Activated CD4-positive, alpha-beta T cell treated with anti-CD3 and anti-CD28 coated beads, Interleukin-2, amount 10 ng/mL, durations not matched to agents 7 days and 5 days (primary cell): ENCODE data around the gene SURF4. TPM values are rescaled to one million over a fixed set of nuclear protein-coding genes. Genes with fewer than 3 reads are reported as not detected.
"Not testable (repeated sequence)": the region's sequence is repeated elsewhere in the genome, so short reads cannot be mapped to it uniquely, and the experiment has no call there.

Experiments used
- CTCF ChIA-PET: fragments of 350-600 bp; sonication (Branson Sonifier 250); formaldehyde crosslinking; loops from one replicate; lab custom pipeline; 2021; ENCODE audit warnings: antibody characterized with exemption; lab: Charles Lee
- POLR2A ChIA-PET: fragments of 350-600 bp; sonication (Branson Sonifier 250); formaldehyde crosslinking; loops from one replicate; lab custom pipeline; 2021; ENCODE audit warnings: antibody characterized with exemption; lab: Charles Lee
- DNase-seq: peaks from one replicate; pipeline ENCODE4 v3.0.0-alpha.2; 2020
- H3K27ac Mint-ChIP-seq: one replicate; pipeline ENCODE4 v1.8.0; 2021; ENCODE audit warnings: mild to moderate bottlenecking, moderate library complexity, mixed read lengths
- H3K27me3 Mint-ChIP-seq: one replicate; pipeline ENCODE4 v1.8.0; 2021; ENCODE audit warnings: mixed read lengths
- H3K36me3 Mint-ChIP-seq: one replicate; pipeline ENCODE4 v1.8.0; 2021; ENCODE audit warnings: low read depth, mixed read lengths
- H3K4me1 Mint-ChIP-seq: one replicate; pipeline ENCODE4 v1.8.0; 2021; ENCODE audit warnings: mixed read lengths
- H3K4me3 Mint-ChIP-seq: one replicate; pipeline ENCODE4 v1.8.0; 2021; ENCODE audit warnings: mild to moderate bottlenecking, moderate library complexity, mixed read lengths
- H3K9me3 Mint-ChIP-seq: one replicate; pipeline ENCODE4 v1.8.0; 2021; ENCODE audit warnings: mixed read lengths
- total RNA-seq, 2 experiments: library from RNA; stranded (reverse); gene quantifications; one replicate each; pipeline ENCODE4 v1.2.3, GENCODE V29; 2021

SURF4 gene
- total RNA-seq, 2 experiments from 2014 or later = 147 to 164 TPM

- peaks cover 44% of the 10 kb centered on the region for H3K4me1 Mint-ChIP-seq
- POLR2A ChIA-PET = no interaction called here
- H3K36me3 Mint-ChIP-seq = peaks cover 44% of the 10 kb centered on the region
- no peak for DNase-seq
- peak overlapping the region; percentile 87 for H3K27ac Mint-ChIP-seq
- no peaks in the 10 kb centered on the region for H3K27me3 Mint-ChIP-seq
- CTCF ChIA-PET = interaction anchor here (1.1 kb wide), 1 partner anchor 16 kb away, joined by 3 read pairs; no protein-coding TSS in a partner anchor
- peak overlapping the region; percentile 90 for H3K4me3 Mint-ChIP-seq
- no peaks in the 10 kb centered on the region for H3K9me3 Mint-ChIP-seq
Measured at GRCh38 chr9:133346021-133346785, 29.7 kb downstream of the SURF4 start.

- DNase-seq = no peak
- H3K27me3 Mint-ChIP-seq = no peaks in the 10 kb centered on the region
- ChIA-PET POLR2A (no interaction called here), CTCF (no interaction called here)
- no peak overlapping the region for H3K27ac Mint-ChIP-seq
- peaks cover 47% of the 10 kb centered on the region for H3K4me1 Mint-ChIP-seq
- H3K36me3 Mint-ChIP-seq = peaks cover 40% of the 10 kb centered on the region
- no peak overlapping the region for H3K4me3 Mint-ChIP-seq
- no peaks in the 10 kb centered on the region for H3K9me3 Mint-ChIP-seq
Measured at GRCh38 chr9:133345596-133345995, 30.3 kb downstream of the SURF4 start.

GRCh38 chr9:133344979-133345378 lies 30.9 kb downstream of the SURF4 start:
- H3K4me3 Mint-ChIP-seq = no peak overlapping the region
- POLR2A ChIA-PET = no interaction called here

GRCh38 chr9:133344071-133344470 lies 31.8 kb downstream of the SURF4 start:
- H3K27ac Mint-ChIP-seq = no peak overlapping the region
- POLR2A ChIA-PET = no interaction called here
- peaks cover 39% of the 10 kb centered on the region for H3K36me3 Mint-ChIP-seq
- CTCF ChIA-PET = interaction anchor here (0.8 to 2.1 kb wide), 3 partner anchors 9 to 27 kb away, joined by 3 to 8 read pairs (median 3); no protein-coding TSS in a partner anchor
- no peaks in the 10 kb centered on the region for H3K27me3 Mint-ChIP-seq
- H3K9me3 Mint-ChIP-seq = no peaks in the 10 kb centered on the region
- no peak for DNase-seq
- no peak overlapping the region for H3K4me3 Mint-ChIP-seq
- H3K4me1 Mint-ChIP-seq = peaks cover 46% of the 10 kb centered on the region

More at GRCh38 chr9:133344979-133345378, 30.9 kb downstream of the SURF4 start:
- H3K27ac Mint-ChIP-seq = no peak overlapping the region
- DNase-seq = no peak
- peaks cover 48% of the 10 kb centered on the region for H3K4me1 Mint-ChIP-seq
- H3K9me3 Mint-ChIP-seq = no peaks in the 10 kb centered on the region
- no peaks in the 10 kb centered on the region for H3K27me3 Mint-ChIP-seq
- CTCF ChIA-PET = no interaction called here
- H3K36me3 Mint-ChIP-seq = peaks cover 40% of the 10 kb centered on the region

GRCh38 chr9:133342570-133342969 lies 33.3 kb downstream of the SURF4 start:
- peaks cover 41% of the 10 kb centered on the region for H3K4me1 Mint-ChIP-seq
- H3K27ac Mint-ChIP-seq = no peak overlapping the region
- DNase-seq = no peak
- H3K4me3 Mint-ChIP-seq = no peak overlapping the region
- ChIA-PET POLR2A (no interaction called here), CTCF (interaction anchor here (0.5 to 3.2 kb wide), 7 partner anchors 9 to 74 kb away, joined by 3 to 9 read pairs (median 3); no protein-coding TSS in a partner anchor)
- no peaks in the 10 kb centered on the region for H3K9me3 Mint-ChIP-seq
- H3K27me3 Mint-ChIP-seq = no peaks in the 10 kb centered on the region
- peaks cover 34% of the 10 kb centered on the region for H3K36me3 Mint-ChIP-seq

GRCh38 chr9:133342069-133342406 lies 33.8 kb downstream of the SURF4 start:
- Mint-ChIP-seq H3K27ac (no peak overlapping the region), H3K36me3 (peaks cover 33% of the 10 kb centered on the region), H3K4me3 (no peak overlapping the region), H3K27me3 (no peaks in the 10 kb centered on the region), H3K4me1 (peaks cover 41% of the 10 kb centered on the region), H3K9me3 (no peaks in the 10 kb centered on the region)
- ChIA-PET POLR2A (no interaction called here), CTCF (interaction anchor here (1.2 to 3.2 kb wide), 5 partner anchors 9 to 75 kb away, joined by 3 to 9 read pairs (median 6); no protein-coding TSS in a partner anchor)
- no peak for DNase-seq

GRCh38 chr9:133341369-133342068 lies 34.3 kb downstream of the SURF4 start:
- H3K4me3 Mint-ChIP-seq = no peak overlapping the region
- H3K4me1 Mint-ChIP-seq = peaks cover 41% of the 10 kb centered on the region
- no peak for DNase-seq
- no peaks in the 10 kb centered on the region for H3K27me3 Mint-ChIP-seq
- ChIA-PET CTCF (interaction anchor here (1.0 to 3.2 kb wide), 5 partner anchors 9 to 75 kb away, joined by 3 to 9 read pairs (median 4); no protein-coding TSS in a partner anchor), POLR2A (no interaction called here)
- H3K9me3 Mint-ChIP-seq = no peaks in the 10 kb centered on the region
- H3K36me3 Mint-ChIP-seq = peaks cover 30% of the 10 kb centered on the region
- no peak overlapping the region for H3K27ac Mint-ChIP-seq

- Mint-ChIP-seq H3K4me3 (no peak overlapping the region), H3K27me3 (no peaks in the 10 kb centered on the region), H3K36me3 (peaks cover 34% of the 10 kb centered on the region), H3K4me1 (peaks cover 42% of the 10 kb centered on the region), H3K9me3 (no peaks in the 10 kb centered on the region), H3K27ac (peak overlapping the region; percentile 78)
- DNase-seq = no peak
- CTCF ChIA-PET = interaction anchor here (1.0 to 3.2 kb wide), 3 partner anchors 11 to 30 kb away, joined by 3 to 9 read pairs (median 4); no protein-coding TSS in a partner anchor
- POLR2A ChIA-PET = no interaction called here
Measured at GRCh38 chr9:133340916-133341315, 34.9 kb downstream of the SURF4 start.

- DNase-seq = no peak
- Mint-ChIP-seq H3K27ac (peak overlapping the region; percentile 78), H3K9me3 (no peaks in the 10 kb centered on the region), H3K36me3 (peaks cover 38% of the 10 kb centered on the region), H3K27me3 (no peaks in the 10 kb centered on the region), H3K4me1 (peaks cover 43% of the 10 kb centered on the region), H3K4me3 (no peak overlapping the region)
- ChIA-PET CTCF (interaction anchor here (0.8 to 3.2 kb wide), 5 partner anchors 8 to 32 kb away, joined by 3 to 9 read pairs (median 4); partner anchors contain the start of genes MED22 and RPL7A), POLR2A (no interaction called here)
Measured at GRCh38 chr9:133340256-133340655, 35.6 kb downstream of the SURF4 start.

GRCh38 chr9:133339641-133340040 lies 36.2 kb downstream of the SURF4 start:
- Mint-ChIP-seq H3K27me3 (no peaks in the 10 kb centered on the region), H3K4me3 (no peak overlapping the region), H3K9me3 (no peaks in the 10 kb centered on the region), H3K4me1 (peaks cover 48% of the 10 kb centered on the region), H3K36me3 (peaks cover 38% of the 10 kb centered on the region), H3K27ac (peak overlapping the region; percentile 78)
- POLR2A ChIA-PET = no interaction called here
- DNase-seq = no peak
- CTCF ChIA-PET = interaction anchor here (0.8 to 3.2 kb wide), 4 partner anchors 9 to 32 kb away, joined by 3 to 9 read pairs (median 4); partner anchors contain the start of genes MED22 and RPL7A

GRCh38 chr9:133335924-133336811 lies 39.7 kb downstream of the SURF4 start, which contains the start of gene SURF6:
TSS of gene SURF6 (minus strand) at chr9:133336188. CDS start at chr9:133336132, 56 bp downstream.
- no peaks in the 10 kb centered on the region for H3K27me3 Mint-ChIP-seq
- POLR2A ChIA-PET = interaction anchor here (0.6 kb wide), 1 partner anchor 152 kb away, joined by 4 read pairs; no protein-coding TSS in a partner anchor
- H3K36me3 Mint-ChIP-seq = peaks cover 50% of the 10 kb centered on the region
- CTCF ChIA-PET = interaction anchor here (1.0 kb wide), 1 partner anchor 192 kb away, joined by 4 read pairs; no protein-coding TSS in a partner anchor
- H3K4me3 Mint-ChIP-seq = peak within 1 kb of the TSS; percentile 93
- H3K4me1 Mint-ChIP-seq = peaks cover 53% of the 10 kb centered on the region
- peak; percentile 93 for DNase-seq
- peak within 1 kb of the TSS; percentile 94 for H3K27ac Mint-ChIP-seq
- no peaks in the 10 kb centered on the region for H3K9me3 Mint-ChIP-seq

- Mint-ChIP-seq H3K36me3 (peaks cover 47% of the 10 kb centered on the region), H3K4me1 (peaks cover 45% of the 10 kb centered on the region), H3K4me3 (peak overlapping the region; percentile 93), H3K27ac (peak overlapping the region; percentile 94)
- POLR2A ChIA-PET = interaction anchor here (0.7 kb wide), 1 partner anchor 42 kb away, joined by 5 read pairs; no protein-coding TSS in a partner anchor
- not testable (repeated sequence) for DNase-seq, H3K9me3 Mint-ChIP-seq, H3K27me3 Mint-ChIP-seq
- CTCF ChIA-PET = interaction anchor here (0.6 to 1.5 kb wide), 6 partner anchors 46 to 381 kb away, joined by 3 to 4 read pairs (median 4); no protein-coding TSS in a partner anchor
Measured at GRCh38 chr9:133334888-133335287, 41.0 kb downstream of the SURF4 start.
